Uterus (tissue), 4 donors: ENCODE results near the gene MPP4. TPM values are rescaled to one million over a fixed set of nuclear protein-coding genes. Genes with fewer than 3 reads are reported as not detected.

Experiments used
- DNase-seq, 2 donors: peaks; one replicate each; pipeline ENCODE4 v3.0.0-alpha.2; 2019 to 2020
- H3K27ac ChIP-seq, 2 donors: fragments of 200-600 bp; sonication (generic); 1 replicate in 1 of 2; 2 replicates in 1 of 2; pipeline ENCODE4 v1.5.1; 2016 to 2018
- H3K27me3 ChIP-seq, 2 donors: fragments of 200-600 bp; sonication (generic); one replicate each; pipeline ENCODE4 v1.5.1; 2018 to 2019; ENCODE audit warnings: control low read depth in 1 of 2
- H3K36me3 ChIP-seq, 2 donors: fragments of 200-600 bp; sonication (generic); one replicate each; pipeline ENCODE4 v1.5.1; 2019; ENCODE audit warnings: control low read depth in 1 of 2
- H3K4me1 ChIP-seq, 2 donors: fragments of 200-600 bp; sonication (generic); one replicate each; pipeline ENCODE4 v1.5.1; 2018 to 2019; ENCODE audit warnings: control low read depth in 1 of 2
- H3K4me3 ChIP-seq, 2 donors: fragments of 200-600 bp; sonication (generic); 1 replicate in 1 of 2; 2 replicates in 1 of 2; pipeline ENCODE4 v1.5.1; 2018 to 2019; ENCODE audit warnings: mild to moderate bottlenecking in 1 of 2
- H3K9me3 ChIP-seq, 2 donors: fragments of 200-600 bp; sonication (generic); one replicate each; pipeline ENCODE4 v1.5.1; 2019; ENCODE audit warnings: control low read depth in 1 of 2
- POLR2A ChIP-seq, 2 donors: fragments of 450-650 bp; IDR thresholded peaks; one replicate each; pipeline ENCODE4 v1.6.1; 2016; ENCODE audit warnings: antibody characterized with exemption in 2 of 2, mild to moderate bottlenecking in 1 of 2, moderate library complexity in 1 of 2
- intact Hi-C: fragments of 100-400 bp; cut with DNase I; formaldehyde crosslinking; loops from one replicate; pipeline ENCODE4 v1.15.1; 2023; ENCODE audit warnings: low total_unique reads
- total RNA-seq, 4 donors: library from RNA; depleted of rRNA in 3 of 4; stranded (reverse); fragments of >200 nt in 3 of 4; gene quantifications; one replicate each; pipeline versions ENCODE4 v1.1.0 to v1.2.4, GENCODE V29; 2014 to 2023
- TF ChIP-seq, protein P1 (sequence below), 4 experiments: fragments of 200-600 bp in 2 of 4; fragments of 450-650 bp in 2 of 4; sonication (generic) in 2 of 4; IDR thresholded peaks; one replicate each; pipeline ENCODE4 v1.5.1; 2016 to 2019; ENCODE audit warnings: antibody characterized with exemption in 4 of 4, mild to moderate bottlenecking in 2 of 4, moderate library complexity in 1 of 4
- donor health status: DM: yes; HTN: yes; CAD: no.

Gene MPP4
- total RNA-seq, 4 donors from 2014 or later: 0.24 to 0.97 TPM; not detected in 2

GRCh38 chr2:201633661-201634249 is 64.7 kb downstream of the MPP4 start:
- no peaks in the 10 kb centered on the region for H3K36me3 ChIP-seq
- H3K4me3 ChIP-seq: no peak overlapping the region
- no peaks in the 10 kb centered on the region for H3K9me3 ChIP-seq
- intact Hi-C loops: no loop called here
- H3K27me3 ChIP-seq: no peaks in the 10 kb centered on the region
- DNase-seq: no peak
- H3K27ac ChIP-seq: no peak overlapping the region
- no peaks in the 10 kb centered on the region for H3K4me1 ChIP-seq
- no peak for TF ChIP-seq POLR2A (IDR thresholded peaks at IDR 0.05)
- TF ChIP-seq, protein P1, sequence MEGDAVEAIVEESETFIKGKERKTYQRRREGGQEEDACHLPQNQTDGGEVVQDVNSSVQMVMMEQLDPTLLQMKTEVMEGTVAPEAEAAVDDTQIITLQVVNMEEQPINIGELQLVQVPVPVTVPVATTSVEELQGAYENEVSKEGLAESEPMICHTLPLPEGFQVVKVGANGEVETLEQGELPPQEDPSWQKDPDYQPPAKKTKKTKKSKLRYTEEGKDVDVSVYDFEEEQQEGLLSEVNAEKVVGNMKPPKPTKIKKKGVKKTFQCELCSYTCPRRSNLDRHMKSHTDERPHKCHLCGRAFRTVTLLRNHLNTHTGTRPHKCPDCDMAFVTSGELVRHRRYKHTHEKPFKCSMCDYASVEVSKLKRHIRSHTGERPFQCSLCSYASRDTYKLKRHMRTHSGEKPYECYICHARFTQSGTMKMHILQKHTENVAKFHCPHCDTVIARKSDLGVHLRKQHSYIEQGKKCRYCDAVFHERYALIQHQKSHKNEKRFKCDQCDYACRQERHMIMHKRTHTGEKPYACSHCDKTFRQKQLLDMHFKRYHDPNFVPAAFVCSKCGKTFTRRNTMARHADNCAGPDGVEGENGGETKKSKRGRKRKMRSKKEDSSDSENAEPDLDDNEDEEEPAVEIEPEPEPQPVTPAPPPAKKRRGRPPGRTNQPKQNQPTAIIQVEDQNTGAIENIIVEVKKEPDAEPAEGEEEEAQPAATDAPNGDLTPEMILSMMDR (IDR thresholded peaks at IDR 0.05): no peak

- TF ChIP-seq, protein P1 (IDR thresholded peaks at IDR 0.05): no peak
- TF ChIP-seq POLR2A (IDR thresholded peaks at IDR 0.05): no peak
- Histone ChIP-seq H3K4me1 (no peaks in the 10 kb centered on the region), H3K36me3 (no peaks in the 10 kb centered on the region), H3K27ac (no peak overlapping the region), H3K4me3 (no peak overlapping the region), H3K27me3 (no peaks in the 10 kb centered on the region), H3K9me3 (no peaks in the 10 kb centered on the region)
- no peak for DNase-seq
- intact Hi-C loops: no loop called here
These were observed 67.4 kb downstream of the MPP4 start for GRCh38 chr2:201631041-201631440.

DNA sequence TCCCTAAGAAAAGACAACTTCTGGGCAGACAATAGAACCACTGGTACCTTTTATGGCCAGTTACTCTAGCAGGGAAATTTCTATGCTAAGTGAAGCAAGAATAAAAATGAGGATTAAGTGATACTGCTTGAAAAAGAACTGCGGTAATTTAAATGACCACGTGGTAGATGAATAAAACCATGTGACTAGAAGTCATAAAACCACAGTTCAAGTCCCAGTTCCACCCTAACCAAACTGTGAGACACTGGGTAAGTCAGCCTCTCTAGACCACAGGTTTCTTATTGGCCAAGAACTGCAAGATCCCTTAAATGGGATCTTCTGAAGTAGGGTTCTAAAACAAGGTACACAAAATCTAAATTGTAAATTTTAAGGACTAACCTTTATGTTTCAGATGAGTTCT is 67.9 kb downstream of the MPP4 start:
- Histone ChIP-seq H3K27ac (no peak overlapping the region), H3K4me3 (no peak overlapping the region), H3K4me1 (no peaks in the 10 kb centered on the region), H3K9me3 (no peaks in the 10 kb centered on the region), H3K27me3 (no peaks in the 10 kb centered on the region), H3K36me3 (no peaks in the 10 kb centered on the region)
- TF ChIP-seq POLR2A (IDR thresholded peaks at IDR 0.05): no peak
- TF ChIP-seq, protein P1 (IDR thresholded peaks at IDR 0.05): no peak
- intact Hi-C loops: no loop called here
- DNase-seq: no peak

DNA sequence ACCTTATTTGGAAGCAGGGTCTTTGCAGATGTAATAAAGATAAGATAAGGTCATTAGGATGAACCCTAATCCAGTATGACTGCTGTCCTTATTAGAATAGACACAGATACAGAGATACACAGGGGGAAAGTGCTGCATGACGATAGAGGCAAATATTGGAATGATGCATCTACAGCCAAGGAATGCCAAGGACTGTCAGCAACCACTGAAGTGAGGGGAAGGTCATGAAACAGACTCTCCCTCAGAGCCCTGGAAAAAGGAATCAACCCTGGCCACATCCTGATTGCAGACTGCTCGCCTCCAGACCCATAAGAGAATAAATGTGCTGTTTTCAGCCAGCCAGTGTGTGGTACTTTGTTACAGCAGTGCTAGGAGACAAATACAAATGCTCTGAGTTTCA is 69.9 kb downstream of the MPP4 start:
- H3K9me3 ChIP-seq: no peaks in the 10 kb centered on the region
- no peak for DNase-seq
- TF ChIP-seq, protein P1 (IDR thresholded peaks at IDR 0.05): no peak
- no peak for TF ChIP-seq POLR2A (IDR thresholded peaks at IDR 0.05)
- no peaks in the 10 kb centered on the region for H3K36me3 ChIP-seq
- no peak overlapping the region for H3K4me3 ChIP-seq
- H3K4me1 ChIP-seq: no peaks in the 10 kb centered on the region
- H3K27ac ChIP-seq: no peak overlapping the region
- no peaks in the 10 kb centered on the region for H3K27me3 ChIP-seq
- intact Hi-C loops: no loop called here

GRCh38 chr2:201622306-201622970 is 76.0 kb downstream of the MPP4 start:
- H3K27ac ChIP-seq: no peak overlapping the region
- H3K4me3 ChIP-seq: no peak overlapping the region
- no peak for DNase-seq
- no peaks in the 10 kb centered on the region for H3K36me3 ChIP-seq
- no peaks in the 10 kb centered on the region for H3K4me1 ChIP-seq
- TF ChIP-seq, protein P1 (IDR thresholded peaks at IDR 0.05): no peak
- TF ChIP-seq POLR2A (IDR thresholded peaks at IDR 0.05): no peak
- no peaks in the 10 kb centered on the region for H3K9me3 ChIP-seq
- H3K27me3 ChIP-seq: no peaks in the 10 kb centered on the region
- intact Hi-C loops: no loop called here
